Fibroblast of pulmonary artery (primary cell): Measurements from ENCODE around the gene HOXC9.

Experiments
- DNase-seq: peaks from one replicate; pipeline ENCODE4 v3.0.0-alpha.2; 2010; ENCODE audit warnings: low read depth
- H3K4me3 ChIP-seq: replicated peaks from 2 replicates; pipeline ENCODE4 v1.5.1; 2011; ENCODE audit warnings: low read depth, mild to moderate bottlenecking, control low read depth, low read length, moderate library complexity
- TF ChIP-seq, protein P1 (sequence below): IDR thresholded peaks from 2 replicates; pipeline ENCODE4 v1.5.1; 2011; ENCODE audit warnings: mild to moderate bottlenecking, control low read depth, low read length, inconsistent platforms; ENCODE audit errors: missing control alignments

The HOXC9 gene

DNA sequence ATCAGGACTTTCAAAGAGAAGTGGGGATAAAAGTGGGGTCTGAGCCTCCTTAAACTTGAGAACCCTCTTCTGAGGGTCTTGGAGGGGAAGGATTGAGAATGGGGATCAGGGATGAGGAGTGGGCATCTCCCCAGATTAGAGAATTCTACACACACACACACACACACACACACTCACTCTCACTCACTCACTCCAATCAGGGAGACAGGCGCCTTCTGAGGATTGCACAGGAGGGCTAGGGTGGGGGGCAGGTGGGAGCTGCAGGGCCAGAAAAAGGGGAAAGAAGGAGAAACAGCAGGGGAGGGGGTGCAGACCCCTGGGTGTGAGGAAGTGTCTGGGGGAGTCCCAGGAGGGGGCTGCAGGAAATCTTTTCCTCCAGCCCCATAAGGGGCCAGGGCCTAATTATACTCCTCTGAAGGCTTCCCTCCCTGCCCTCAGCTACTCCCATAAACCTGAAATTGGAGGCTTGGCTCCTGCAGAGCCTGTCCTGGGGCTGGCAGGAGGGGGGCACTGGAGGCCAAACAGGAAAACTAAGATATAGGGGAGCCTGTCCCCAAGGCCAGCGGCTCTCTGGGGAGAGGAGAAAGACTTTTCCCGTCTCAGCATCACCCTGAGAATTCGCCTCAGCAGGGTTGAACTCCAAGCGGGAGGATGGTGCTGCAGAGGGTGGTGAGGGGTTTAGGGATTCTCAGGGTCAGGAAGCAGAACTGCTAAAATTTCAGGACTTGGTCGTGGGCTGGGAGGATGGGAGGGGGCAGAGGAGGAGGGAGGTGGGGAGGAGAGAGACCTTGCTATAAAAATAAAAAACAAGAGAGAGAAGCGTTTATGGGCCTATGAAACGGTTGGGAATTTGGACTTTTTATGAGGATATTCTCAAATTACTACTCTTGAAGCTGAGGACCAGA, 1.6 kb downstream of the HOXC9 start:
- H3K4me3 ChIP-seq: no peak overlapping the region
- TF ChIP-seq, protein P1, sequence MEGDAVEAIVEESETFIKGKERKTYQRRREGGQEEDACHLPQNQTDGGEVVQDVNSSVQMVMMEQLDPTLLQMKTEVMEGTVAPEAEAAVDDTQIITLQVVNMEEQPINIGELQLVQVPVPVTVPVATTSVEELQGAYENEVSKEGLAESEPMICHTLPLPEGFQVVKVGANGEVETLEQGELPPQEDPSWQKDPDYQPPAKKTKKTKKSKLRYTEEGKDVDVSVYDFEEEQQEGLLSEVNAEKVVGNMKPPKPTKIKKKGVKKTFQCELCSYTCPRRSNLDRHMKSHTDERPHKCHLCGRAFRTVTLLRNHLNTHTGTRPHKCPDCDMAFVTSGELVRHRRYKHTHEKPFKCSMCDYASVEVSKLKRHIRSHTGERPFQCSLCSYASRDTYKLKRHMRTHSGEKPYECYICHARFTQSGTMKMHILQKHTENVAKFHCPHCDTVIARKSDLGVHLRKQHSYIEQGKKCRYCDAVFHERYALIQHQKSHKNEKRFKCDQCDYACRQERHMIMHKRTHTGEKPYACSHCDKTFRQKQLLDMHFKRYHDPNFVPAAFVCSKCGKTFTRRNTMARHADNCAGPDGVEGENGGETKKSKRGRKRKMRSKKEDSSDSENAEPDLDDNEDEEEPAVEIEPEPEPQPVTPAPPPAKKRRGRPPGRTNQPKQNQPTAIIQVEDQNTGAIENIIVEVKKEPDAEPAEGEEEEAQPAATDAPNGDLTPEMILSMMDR: no peak
- no peak for DNase-seq

DNA sequence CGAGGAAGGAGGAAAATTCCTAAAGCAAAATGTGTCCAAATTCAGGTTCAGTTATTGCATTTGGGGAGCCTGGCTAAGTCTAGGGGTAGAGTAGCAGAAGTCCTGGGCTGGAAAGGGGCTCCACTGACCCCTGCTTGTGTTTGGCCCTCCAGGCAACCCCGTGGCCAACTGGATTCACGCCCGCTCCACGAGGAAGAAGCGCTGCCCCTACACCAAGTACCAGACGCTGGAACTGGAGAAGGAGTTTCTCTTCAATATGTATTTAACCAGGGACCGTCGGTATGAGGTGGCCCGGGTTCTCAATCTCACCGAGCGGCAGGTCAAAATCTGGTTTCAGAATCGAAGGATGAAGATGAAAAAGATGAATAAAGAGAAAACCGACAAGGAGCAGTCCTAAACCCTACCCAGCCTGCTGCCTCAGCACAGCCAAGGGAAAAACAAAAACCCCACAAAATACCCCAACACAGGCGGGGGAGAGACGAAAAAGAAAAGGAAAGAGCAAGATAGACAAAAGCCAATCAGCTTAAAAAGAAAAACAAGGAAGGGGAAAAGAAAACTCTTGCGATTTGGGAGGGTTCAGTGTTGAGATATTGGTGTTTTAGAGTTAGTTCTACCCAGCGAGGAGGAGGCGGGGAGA, 2.4 kb downstream of the HOXC9 start:
- TF ChIP-seq, protein P1: no peak
- no peak for DNase-seq
- no peak overlapping the region for H3K4me3 ChIP-seq

DNA sequence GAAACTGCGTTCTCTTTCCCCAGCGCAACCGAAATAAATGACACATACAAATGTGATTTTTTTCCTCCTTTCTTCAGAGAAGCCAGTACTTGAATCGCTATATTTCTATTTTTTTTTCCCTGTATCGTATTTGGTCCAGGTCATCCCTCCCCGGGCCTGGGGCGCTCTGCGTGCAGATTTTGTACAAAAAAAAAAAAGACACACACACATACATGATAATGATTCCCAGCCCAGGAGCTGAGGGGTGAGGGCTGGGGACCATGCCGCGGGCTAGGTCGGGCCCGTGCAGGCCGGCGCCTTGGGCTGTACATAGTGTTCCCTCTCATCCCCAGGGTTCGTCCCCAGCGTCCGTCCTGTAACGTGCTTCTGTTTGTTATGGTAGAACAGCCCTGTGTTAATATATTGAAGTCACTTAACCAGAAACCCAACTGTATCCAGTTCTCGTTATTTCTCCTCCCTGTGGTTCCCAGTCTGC, 3.0 kb downstream of the HOXC9 start:
- no peak for DNase-seq
- no peak overlapping the region for H3K4me3 ChIP-seq

DNA sequence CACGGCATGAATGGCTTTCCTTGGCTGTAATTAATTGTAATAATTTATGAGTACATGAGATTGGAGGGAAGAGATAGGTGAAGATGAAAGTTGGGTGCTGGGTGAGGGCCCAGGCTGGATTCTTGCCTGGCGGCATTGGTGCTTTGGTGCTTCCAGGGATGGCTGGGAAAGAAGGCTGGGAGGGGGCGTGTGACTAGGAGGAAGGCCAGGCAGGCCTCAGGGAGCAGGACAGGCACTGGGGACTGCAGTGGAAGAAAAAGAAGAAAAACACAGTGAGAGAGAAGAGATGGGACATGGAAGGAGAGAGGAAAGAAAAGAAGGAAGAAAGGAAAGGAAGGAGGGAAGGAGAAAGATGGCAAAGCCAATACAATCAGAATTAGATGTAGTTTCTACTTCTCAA, 3.7 kb downstream of the HOXC9 start:
- DNase-seq: no peak
- H3K4me3 ChIP-seq: no peak overlapping the region
- TF ChIP-seq, protein P1: no peak

More for the DNA sequence above, 3.0 kb downstream of the HOXC9 start:
- TF ChIP-seq, protein P1: no peak

DNA sequence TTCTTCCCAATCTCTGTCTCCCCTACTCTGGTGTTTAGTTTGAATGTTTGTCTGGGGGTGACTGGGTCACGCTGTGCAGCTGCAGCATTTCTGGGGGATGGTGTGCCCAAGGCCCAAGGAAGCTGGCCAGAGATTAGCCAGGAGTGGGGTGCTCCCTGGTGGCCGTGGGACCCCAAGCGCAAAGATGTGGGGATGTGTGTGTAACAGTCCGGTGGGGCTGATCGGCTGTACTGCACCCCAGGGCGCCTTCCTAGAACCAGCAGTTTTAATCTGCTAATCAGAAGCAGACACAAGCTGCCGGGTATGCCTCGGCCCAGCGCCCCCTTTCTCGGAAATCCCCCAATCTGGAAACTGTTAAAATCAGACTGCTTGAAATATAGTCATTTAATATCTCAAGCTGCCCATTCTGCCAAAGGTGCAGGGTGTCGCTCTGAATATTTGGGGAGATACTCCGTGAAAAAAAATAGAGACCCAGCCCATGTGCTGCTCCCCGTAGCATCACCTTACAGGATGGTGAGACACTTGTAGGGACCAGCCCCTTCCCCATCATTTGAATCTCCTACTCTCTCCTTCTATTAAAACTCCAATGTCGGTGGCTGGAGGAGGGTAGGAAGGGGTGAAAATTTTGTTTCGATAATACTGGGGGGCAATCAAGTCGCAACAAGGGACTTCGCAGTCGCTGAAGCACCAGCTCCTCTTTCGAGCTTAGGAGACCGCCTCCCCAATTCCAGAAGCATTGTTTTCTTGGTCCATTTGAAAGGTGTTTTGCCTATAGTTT, 4.3 kb downstream of the HOXC9 start:
- no peak overlapping the region for H3K4me3 ChIP-seq
- TF ChIP-seq, protein P1: no peak
- DNase-seq: no peak

DNA sequence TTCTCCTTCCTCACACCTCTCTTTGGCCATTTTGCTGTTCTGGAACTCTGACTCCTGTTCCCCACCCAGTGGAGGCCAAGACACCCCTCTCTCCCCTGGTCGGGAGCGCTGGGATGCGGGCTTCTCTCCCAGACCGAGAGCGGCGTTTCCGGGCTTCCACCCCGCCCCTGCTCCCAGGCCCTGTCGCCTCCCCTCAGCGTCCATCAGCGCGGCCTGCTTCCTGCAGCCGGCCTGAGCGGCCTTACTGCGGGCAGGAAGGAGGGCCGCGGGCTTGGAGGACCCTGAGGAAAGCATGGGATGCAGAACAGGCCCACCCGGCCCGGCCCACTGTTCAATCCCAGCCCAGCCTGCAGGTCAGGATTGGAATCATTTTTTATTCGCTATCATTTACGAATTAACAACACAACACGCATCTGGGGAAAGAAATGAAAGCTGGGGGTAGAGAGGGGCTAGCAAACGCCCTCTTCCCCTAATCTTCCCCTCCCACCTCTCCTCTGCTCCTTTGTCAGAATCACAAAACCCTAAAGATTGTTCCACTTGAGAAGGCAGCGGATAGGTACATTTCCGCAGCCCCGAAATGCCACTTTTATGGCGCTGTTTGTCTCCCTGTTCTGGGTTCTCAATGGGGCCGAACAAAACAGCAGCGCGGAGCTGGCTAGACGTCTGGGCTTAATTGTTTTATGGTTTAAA, 5.0 kb downstream of the HOXC9 start:
- H3K4me3 ChIP-seq: no peak overlapping the region
- DNase-seq: no peak
- TF ChIP-seq, protein P1: no peak
